ENCODE data around the gene TUT4.

GRCh38 chr1:52506349-52506748, 46.5 kb downstream of the TUT4 start:
- TF ChIP-seq CTCF (IDR thresholded peaks at IDR 0.05), result no peak
- no peak for TF ChIP-seq POLR2A (IDR thresholded peaks at IDR 0.05)
